ENCODE results near the gene OR56A3. TPM values are rescaled to one million over a fixed set of nuclear protein-coding genes. Genes with fewer than 3 reads are reported as not detected.

Gene OR56A3
- total RNA-seq, 1 experiment from 2014 or later = not detected

GRCh38 chr11:5932671-5933070 lies 9.4 kb upstream of the OR56A3 start:
- TF ChIP-seq, protein P1, sequence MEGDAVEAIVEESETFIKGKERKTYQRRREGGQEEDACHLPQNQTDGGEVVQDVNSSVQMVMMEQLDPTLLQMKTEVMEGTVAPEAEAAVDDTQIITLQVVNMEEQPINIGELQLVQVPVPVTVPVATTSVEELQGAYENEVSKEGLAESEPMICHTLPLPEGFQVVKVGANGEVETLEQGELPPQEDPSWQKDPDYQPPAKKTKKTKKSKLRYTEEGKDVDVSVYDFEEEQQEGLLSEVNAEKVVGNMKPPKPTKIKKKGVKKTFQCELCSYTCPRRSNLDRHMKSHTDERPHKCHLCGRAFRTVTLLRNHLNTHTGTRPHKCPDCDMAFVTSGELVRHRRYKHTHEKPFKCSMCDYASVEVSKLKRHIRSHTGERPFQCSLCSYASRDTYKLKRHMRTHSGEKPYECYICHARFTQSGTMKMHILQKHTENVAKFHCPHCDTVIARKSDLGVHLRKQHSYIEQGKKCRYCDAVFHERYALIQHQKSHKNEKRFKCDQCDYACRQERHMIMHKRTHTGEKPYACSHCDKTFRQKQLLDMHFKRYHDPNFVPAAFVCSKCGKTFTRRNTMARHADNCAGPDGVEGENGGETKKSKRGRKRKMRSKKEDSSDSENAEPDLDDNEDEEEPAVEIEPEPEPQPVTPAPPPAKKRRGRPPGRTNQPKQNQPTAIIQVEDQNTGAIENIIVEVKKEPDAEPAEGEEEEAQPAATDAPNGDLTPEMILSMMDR (IDR thresholded peaks at IDR 0.05; ENCODE audit: unreplicated experiment) = no peak
- H3K4me1 Mint-ChIP-seq (ENCODE audit: low read depth, unreplicated experiment) = no peaks in the 10 kb centered on the region
- H3K27me3 Mint-ChIP-seq (ENCODE audit: unreplicated experiment) = no peaks in the 10 kb centered on the region
- no peak overlapping the region for H3K27ac Mint-ChIP-seq (ENCODE audit: unreplicated experiment)
- no peaks in the 10 kb centered on the region for H3K36me3 Mint-ChIP-seq (ENCODE audit: insufficient read depth, unreplicated experiment)
- DNase-seq = no peak
- intact Hi-C loops (cut with micrococcal nuclease; ENCODE audit: unreplicated experiment) = no loop called here
- H3K4me3 Mint-ChIP-seq (ENCODE audit: low read depth, unreplicated experiment) = no peak overlapping the region
- BruUV-seq (replicated peaks) = no TSS peak
- peaks cover 40% of the 10 kb centered on the region for H3K9me3 Mint-ChIP-seq (ENCODE audit: low read depth, unreplicated experiment)
- CTCF ChIA-PET = no interaction called here

GRCh38 chr11:5933116-5933515 lies 8.9 kb upstream of the OR56A3 start:
- H3K9me3 Mint-ChIP-seq (ENCODE audit: low read depth, unreplicated experiment) = peaks cover 44% of the 10 kb centered on the region
- no peaks in the 10 kb centered on the region for H3K36me3 Mint-ChIP-seq (ENCODE audit: insufficient read depth, unreplicated experiment)
- H3K27me3 Mint-ChIP-seq (ENCODE audit: unreplicated experiment) = no peaks in the 10 kb centered on the region
- H3K4me3 Mint-ChIP-seq (ENCODE audit: low read depth, unreplicated experiment) = no peak overlapping the region
- H3K4me1 Mint-ChIP-seq (ENCODE audit: low read depth, unreplicated experiment) = no peaks in the 10 kb centered on the region
- H3K27ac Mint-ChIP-seq (ENCODE audit: unreplicated experiment) = no peak overlapping the region
- no peak for DNase-seq
- BruUV-seq (replicated peaks) = no TSS peak
- TF ChIP-seq, protein P1 (IDR thresholded peaks at IDR 0.05; ENCODE audit: unreplicated experiment) = no peak
- CTCF ChIA-PET = no interaction called here
- intact Hi-C loops (cut with micrococcal nuclease; ENCODE audit: unreplicated experiment) = no loop called here

DNA sequence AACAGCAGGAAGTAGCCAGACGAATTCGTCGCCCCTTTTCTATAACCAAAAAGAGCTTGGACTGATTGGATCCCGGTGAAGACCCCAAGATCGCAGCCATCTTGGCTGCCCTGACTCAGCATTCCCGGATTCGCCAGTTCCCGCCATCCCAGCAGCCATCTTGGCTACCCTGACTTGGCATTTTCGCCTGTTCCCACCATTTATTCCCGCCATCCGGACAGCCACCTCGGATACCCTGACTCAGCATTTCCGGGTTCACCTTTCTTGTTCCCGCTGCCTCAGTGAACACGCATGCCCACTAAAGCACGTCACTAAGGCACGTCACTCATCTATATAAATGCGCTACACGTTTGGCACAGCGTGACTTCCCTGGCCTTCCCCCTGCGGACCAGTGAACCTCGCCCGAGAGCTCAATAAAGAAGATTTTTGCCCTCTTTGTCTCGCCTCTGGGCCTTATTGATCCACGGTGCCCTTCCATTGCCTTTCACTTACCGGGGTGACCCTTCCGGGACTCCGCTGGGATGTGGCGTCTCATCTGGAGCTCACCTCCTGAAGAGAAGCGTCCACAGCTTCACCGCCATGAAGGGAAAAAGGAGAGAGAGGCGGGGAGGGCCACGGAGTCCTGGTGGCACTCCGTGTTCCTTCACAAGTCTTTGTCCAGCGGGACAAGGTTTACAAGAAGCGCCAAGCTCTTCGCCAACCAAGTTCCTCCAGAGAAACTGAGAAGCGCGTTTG lies 4.0 kb upstream of the OR56A3 start:
- no peak overlapping the region for H3K4me3 Mint-ChIP-seq (ENCODE audit: low read depth, unreplicated experiment)
- H3K4me1 Mint-ChIP-seq (ENCODE audit: low read depth, unreplicated experiment) = no peaks in the 10 kb centered on the region
- intact Hi-C loops (cut with micrococcal nuclease; ENCODE audit: unreplicated experiment) = no loop called here
- no peaks in the 10 kb centered on the region for H3K36me3 Mint-ChIP-seq (ENCODE audit: insufficient read depth, unreplicated experiment)
- CTCF ChIA-PET = no interaction called here
- no peak overlapping the region for H3K27ac Mint-ChIP-seq (ENCODE audit: unreplicated experiment)
- no TSS peak for BruUV-seq (replicated peaks)
- DNase-seq = no peak
- TF ChIP-seq, protein P1 (IDR thresholded peaks at IDR 0.05; ENCODE audit: unreplicated experiment) = no peak
- no peaks in the 10 kb centered on the region for H3K27me3 Mint-ChIP-seq (ENCODE audit: unreplicated experiment)
- peaks cover 13% of the 10 kb centered on the region for H3K9me3 Mint-ChIP-seq (ENCODE audit: low read depth, unreplicated experiment)

DNA sequence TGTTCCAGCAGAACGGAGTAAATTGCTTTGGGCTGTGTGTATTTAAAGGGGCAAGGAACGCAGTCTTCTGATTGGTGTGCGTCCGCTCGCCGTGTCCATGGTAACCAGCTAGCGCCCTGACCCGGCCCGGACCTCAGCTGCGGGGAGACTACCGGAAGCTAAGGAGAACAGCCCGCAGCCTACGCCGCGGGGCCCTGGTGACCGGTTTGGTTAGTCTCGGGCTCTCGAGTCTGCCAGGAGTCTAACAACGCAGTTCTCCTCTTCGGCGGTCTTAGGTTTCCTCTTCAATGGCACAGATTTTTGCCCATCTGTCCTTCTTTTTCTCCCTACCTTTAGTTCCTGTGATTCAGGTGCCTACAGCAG lies 3.5 kb upstream of the OR56A3 start:
- H3K4me3 Mint-ChIP-seq (ENCODE audit: low read depth, unreplicated experiment) = no peak overlapping the region
- H3K27me3 Mint-ChIP-seq (ENCODE audit: unreplicated experiment) = no peaks in the 10 kb centered on the region
- BruUV-seq (replicated peaks) = no TSS peak
- TF ChIP-seq, protein P1 (IDR thresholded peaks at IDR 0.05; ENCODE audit: unreplicated experiment) = no peak
- H3K36me3 Mint-ChIP-seq (ENCODE audit: insufficient read depth, unreplicated experiment) = no peaks in the 10 kb centered on the region
- peaks cover 9% of the 10 kb centered on the region for H3K9me3 Mint-ChIP-seq (ENCODE audit: low read depth, unreplicated experiment)
- no peak overlapping the region for H3K27ac Mint-ChIP-seq (ENCODE audit: unreplicated experiment)
- DNase-seq = no peak
- intact Hi-C loops (cut with micrococcal nuclease; ENCODE audit: unreplicated experiment) = no loop called here
- CTCF ChIA-PET = no interaction called here
- no peaks in the 10 kb centered on the region for H3K4me1 Mint-ChIP-seq (ENCODE audit: low read depth, unreplicated experiment)

Data from Calu3 (cell line).